AG04449 (cell line): ENCODE results near the gene OR2A12.

Experiments
- CTCF ChIA-PET: fragments of 350-600 bp; formaldehyde crosslinking; extraction: SDS; loops from one replicate; lab custom pipeline; 2021; ENCODE audit warnings: antibody characterized with exemption; lab: Yijun Ruan, JAX
- POLR2A ChIA-PET: fragments of 400-600, 350-600 bp; formaldehyde crosslinking; extraction: SDS; loops from one replicate; lab custom pipeline; 2020; ENCODE audit warnings: antibody characterized with exemption, inconsistent platforms; lab: Yijun Ruan, JAX
- DNase-seq: peaks from one replicate; pipeline ENCODE4 v3.0.0-alpha.2; 2010; ENCODE audit warnings: low read depth, low spot score
- H3K4me3 ChIP-seq: 2 replicates; pipeline ENCODE4 v1.5.1; 2011; ENCODE audit warnings: low read depth, mild to moderate bottlenecking, control low read depth, low read length
- TF ChIP-seq, protein P1 (sequence below): IDR thresholded peaks from one replicate; pipeline ENCODE4 v1.5.1; 2011; ENCODE audit warnings: mild to moderate bottlenecking, moderate library complexity, low read length, control low read depth, inconsistent platforms; ENCODE audit not compliant: insufficient read depth; ENCODE audit errors: missing control alignments

The OR2A12 gene, protein sequence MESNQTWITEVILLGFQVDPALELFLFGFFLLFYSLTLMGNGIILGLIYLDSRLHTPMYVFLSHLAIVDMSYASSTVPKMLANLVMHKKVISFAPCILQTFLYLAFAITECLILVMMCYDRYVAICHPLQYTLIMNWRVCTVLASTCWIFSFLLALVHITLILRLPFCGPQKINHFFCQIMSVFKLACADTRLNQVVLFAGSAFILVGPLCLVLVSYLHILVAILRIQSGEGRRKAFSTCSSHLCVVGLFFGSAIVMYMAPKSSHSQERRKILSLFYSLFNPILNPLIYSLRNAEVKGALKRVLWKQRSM

DNA sequence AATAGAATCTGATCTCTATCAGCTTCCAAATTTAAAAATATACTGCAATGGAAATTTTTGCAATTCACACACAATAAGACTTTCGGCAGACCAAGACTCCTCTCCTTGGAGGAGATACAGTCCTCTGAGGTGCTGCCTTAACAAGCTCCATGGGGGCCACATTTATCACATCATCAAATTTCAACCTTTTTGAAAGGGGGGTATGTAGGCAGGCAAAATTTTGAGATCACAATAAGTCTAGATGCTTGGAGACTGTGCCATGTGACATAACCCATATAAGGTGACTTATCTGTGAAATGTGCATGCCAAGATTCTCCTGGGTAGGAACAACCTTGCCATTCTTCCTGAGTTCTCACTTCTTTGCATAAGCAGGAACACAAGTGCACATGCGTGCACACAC lies at the start of gene OR2A12:
TSS of gene OR2A12 (plus strand) at position 301 of the 400 bp plus-strand sequence. CDS start 8,830 bp downstream, outside the sequence.
- DNase-seq, result no peak
- POLR2A ChIA-PET, result no interaction called here
- CTCF ChIA-PET, result no interaction called here
- H3K4me3 ChIP-seq, result no peak within 1 kb of the TSS
- TF ChIP-seq, protein P1, sequence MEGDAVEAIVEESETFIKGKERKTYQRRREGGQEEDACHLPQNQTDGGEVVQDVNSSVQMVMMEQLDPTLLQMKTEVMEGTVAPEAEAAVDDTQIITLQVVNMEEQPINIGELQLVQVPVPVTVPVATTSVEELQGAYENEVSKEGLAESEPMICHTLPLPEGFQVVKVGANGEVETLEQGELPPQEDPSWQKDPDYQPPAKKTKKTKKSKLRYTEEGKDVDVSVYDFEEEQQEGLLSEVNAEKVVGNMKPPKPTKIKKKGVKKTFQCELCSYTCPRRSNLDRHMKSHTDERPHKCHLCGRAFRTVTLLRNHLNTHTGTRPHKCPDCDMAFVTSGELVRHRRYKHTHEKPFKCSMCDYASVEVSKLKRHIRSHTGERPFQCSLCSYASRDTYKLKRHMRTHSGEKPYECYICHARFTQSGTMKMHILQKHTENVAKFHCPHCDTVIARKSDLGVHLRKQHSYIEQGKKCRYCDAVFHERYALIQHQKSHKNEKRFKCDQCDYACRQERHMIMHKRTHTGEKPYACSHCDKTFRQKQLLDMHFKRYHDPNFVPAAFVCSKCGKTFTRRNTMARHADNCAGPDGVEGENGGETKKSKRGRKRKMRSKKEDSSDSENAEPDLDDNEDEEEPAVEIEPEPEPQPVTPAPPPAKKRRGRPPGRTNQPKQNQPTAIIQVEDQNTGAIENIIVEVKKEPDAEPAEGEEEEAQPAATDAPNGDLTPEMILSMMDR, result no peak

- CTCF ChIA-PET, result interaction anchor here (1.8 kb wide), 1 partner anchor 9 kb away, joined by 8 read pairs; no protein-coding TSS in a partner anchor
- TF ChIP-seq, protein P1, result no peak
- POLR2A ChIA-PET, result no interaction called here
- H3K4me3 ChIP-seq, result no peak overlapping the region
- no peak for DNase-seq
Measured at GRCh38 chr7:144036302-144036885, 49.7 kb upstream of the OR2A12 start.

DNA sequence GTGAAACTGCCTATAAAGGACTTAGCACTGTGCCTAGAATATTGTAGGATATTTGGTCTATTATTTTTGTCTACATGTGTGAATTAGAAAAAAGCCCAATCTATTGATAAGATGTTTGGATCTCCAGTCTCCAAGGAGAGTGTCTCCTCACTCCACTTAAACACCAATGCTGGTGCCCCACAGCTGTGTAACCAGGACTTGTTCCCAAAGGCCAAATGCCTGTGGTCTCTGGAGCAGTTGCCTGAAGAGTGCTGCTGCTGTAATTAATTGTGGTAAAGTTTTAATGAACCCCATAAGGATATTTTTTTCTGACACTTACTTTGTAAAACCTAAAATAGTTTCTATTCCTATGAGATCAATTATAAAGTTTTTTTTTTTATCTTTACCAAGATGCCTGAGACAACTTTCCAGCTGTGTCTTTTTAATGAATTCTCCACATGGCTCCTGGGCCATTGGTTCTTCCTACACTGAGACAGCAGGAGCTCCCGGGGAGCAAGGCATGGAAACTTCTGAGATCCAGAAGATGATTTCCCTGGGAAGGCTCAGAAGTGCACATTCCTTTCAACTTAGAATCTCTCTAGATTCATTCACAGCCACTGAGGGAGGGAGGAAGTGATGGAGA lies 48.6 kb upstream of the OR2A12 start:
- TF ChIP-seq, protein P1, result no peak
- POLR2A ChIA-PET, result no interaction called here
- H3K4me3 ChIP-seq, result no peak overlapping the region

DNA sequence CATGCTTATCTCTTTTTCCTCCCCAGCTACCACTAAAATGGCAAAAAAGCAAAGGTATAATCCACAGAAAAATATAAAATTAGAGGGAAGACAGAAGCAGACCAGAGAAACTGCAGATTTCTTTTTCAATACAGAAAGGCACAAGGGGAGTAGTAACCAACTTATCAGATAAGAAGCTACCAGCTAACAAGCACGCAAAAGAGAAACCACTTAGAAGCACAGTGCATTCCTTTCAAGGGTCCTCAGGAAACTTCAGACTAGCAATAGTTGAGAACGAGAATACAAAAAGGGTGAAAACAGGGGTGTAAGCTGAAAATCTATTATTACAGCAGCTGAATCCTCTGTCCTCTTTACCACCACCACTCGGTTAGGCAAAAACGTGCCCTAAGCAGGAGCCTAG lies 47.2 kb upstream of the OR2A12 start:
- H3K4me3 ChIP-seq, result no peak overlapping the region
- TF ChIP-seq, protein P1, result no peak
- CTCF ChIA-PET, result interaction anchor here (1.0 kb wide), 1 partner anchor 302 kb away, joined by 3 read pairs; no protein-coding TSS in a partner anchor
- POLR2A ChIA-PET, result no interaction called here
- no peak for DNase-seq

More for the DNA sequence above, 48.6 kb upstream of the OR2A12 start:
- DNase-seq, result no peak
- CTCF ChIA-PET, result interaction anchor here (1.0 to 1.8 kb wide), 2 partner anchors 10 to 300 kb away, joined by 3 to 8 read pairs; no protein-coding TSS in a partner anchor

DNA sequence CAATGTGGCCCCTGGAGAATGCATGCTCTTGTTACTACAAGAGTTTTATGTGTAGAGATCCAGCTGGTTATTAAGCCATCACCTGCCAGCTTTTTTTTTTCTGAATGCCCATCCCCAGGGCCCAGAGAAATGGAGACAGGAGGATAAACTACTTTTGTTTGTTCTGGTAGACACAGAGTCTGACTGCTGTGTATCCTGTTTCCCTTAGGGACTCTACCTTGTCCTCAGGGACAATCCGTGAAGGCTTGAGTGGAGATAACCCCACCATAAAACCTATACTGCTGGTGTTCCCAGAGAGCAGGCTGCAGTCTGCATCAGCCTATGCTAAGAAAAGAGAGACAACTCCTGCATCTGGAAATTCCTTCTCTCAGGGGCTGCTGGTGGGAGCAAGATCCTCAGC lies 37.4 kb upstream of the OR2A12 start, which contains the start of gene OR2A5:
TSS of gene OR2A5 (plus strand) at position 301 of the 400 bp plus-strand sequence. CDS start 1,454 bp downstream, outside the sequence.
- no peak within 1 kb of the TSS for H3K4me3 ChIP-seq
- TF ChIP-seq, protein P1, result no peak
- ChIA-PET CTCF (no interaction called here), POLR2A (no interaction called here)
- no peak for DNase-seq

DNA sequence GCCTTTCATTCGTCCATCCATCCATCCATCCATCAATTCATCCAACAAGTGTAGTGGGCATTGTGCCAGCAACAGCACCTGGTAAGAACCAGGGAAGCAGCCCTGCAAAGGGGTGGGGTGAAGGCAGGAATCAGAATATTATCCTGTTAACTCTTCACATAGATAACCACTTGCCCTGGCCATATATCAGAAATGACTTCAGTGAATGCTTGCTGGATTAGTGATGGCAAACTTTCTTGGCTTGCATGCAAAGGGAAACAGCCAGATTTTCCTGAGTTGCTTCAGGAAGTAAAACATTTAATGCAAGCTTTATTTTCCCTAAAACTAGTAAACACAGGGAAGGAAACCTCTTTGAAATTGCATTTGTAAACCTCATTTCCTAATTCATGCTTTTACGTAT lies 36.6 kb upstream of the OR2A12 start:
- ChIA-PET POLR2A (no interaction called here), CTCF (no interaction called here)
- DNase-seq, result no peak
- no peak overlapping the region for H3K4me3 ChIP-seq
- TF ChIP-seq, protein P1, result no peak
